Colon (tissue), 2 donors: ENCODE data around the gene TMEM14A.

ENCODE experiments used
- FAIRE-seq: peaks from 2 replicates; lab custom pipeline; 2012; peaks lifted over from hg19 to GRCh38; lab: Jason Lieb, UNC
- donor health status: control.
- donor health status: control.

Gene TMEM14A

GRCh38 chr6:52736145-52736544 is 65.2 kb downstream of the TMEM14A start:
- FAIRE-seq = no peak
